ENCODE measurements around the gene HIP1R.
A peak's percentile ranks its signal among the peaks of the same experiment; 100 is the strongest.

Gene HIP1R

DNA sequence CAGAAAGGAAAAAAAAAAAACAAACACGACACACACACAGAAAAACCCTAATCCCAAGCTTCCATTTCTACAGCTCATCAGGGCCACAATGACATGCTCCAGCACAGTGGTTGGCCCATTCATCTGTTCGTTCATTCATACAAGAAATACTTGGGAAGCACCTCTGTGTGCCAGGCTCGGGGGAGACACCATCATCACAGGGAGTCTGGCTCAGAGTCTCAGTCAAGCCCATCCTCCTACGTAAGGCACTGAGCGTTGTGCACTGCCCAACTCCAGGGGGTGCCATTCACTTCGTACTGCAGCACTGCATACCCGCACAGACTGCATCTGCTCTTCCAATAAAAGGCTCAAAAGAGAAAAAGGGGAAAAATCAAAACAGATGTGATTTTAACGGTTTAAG lies 45.4 kb downstream of the HIP1R start:
- DNase-seq (ENCODE audit: low read depth, low spot score) = peak; percentile 67
- H3K4me3 ChIP-seq (ENCODE audit: low read depth, low read length) = no peak overlapping the region
- in situ Hi-C loops (cut with HindIII; ENCODE audit: low sequenced_read_pairs) = no loop called here
- TF ChIP-seq, protein P1, sequence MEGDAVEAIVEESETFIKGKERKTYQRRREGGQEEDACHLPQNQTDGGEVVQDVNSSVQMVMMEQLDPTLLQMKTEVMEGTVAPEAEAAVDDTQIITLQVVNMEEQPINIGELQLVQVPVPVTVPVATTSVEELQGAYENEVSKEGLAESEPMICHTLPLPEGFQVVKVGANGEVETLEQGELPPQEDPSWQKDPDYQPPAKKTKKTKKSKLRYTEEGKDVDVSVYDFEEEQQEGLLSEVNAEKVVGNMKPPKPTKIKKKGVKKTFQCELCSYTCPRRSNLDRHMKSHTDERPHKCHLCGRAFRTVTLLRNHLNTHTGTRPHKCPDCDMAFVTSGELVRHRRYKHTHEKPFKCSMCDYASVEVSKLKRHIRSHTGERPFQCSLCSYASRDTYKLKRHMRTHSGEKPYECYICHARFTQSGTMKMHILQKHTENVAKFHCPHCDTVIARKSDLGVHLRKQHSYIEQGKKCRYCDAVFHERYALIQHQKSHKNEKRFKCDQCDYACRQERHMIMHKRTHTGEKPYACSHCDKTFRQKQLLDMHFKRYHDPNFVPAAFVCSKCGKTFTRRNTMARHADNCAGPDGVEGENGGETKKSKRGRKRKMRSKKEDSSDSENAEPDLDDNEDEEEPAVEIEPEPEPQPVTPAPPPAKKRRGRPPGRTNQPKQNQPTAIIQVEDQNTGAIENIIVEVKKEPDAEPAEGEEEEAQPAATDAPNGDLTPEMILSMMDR (IDR thresholded peaks at IDR 0.05; ENCODE audit: low read depth, low read length) = peak; percentile 65

DNA sequence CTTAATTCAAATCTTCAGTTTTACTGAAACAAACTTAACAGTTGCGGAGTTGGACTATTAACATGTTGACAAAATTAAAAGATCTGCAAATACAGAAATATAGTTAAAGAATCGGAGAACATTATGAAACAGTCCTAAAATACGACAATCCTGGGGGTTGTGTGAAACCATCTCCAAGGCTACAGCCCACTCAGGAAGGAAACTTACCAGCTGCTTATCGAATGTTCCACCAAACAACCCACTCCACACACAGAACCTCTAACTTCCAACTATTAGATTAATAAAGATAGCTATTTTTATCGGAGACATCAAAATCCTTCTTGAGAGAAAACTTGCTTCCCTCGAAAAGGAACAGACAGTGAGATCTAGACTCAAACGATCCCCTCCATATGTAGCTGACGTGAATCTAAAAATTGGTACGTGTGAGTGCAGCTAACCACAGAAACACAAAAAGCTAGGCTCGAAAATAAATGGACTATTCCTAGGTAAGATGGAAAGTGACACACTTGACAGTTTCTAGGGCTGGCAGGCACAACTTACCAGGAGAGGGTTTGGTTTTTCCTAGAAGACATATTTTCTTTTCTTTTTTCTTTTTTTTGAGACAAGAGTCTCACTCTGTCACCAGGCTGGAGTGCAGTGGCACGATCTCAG lies 47.8 kb downstream of the HIP1R start:
- DNase-seq (ENCODE audit: low read depth, low spot score) = no peak
- in situ Hi-C loops (cut with HindIII; ENCODE audit: low sequenced_read_pairs) = no loop called here
- H3K4me3 ChIP-seq (ENCODE audit: low read depth, low read length) = no peak overlapping the region
- TF ChIP-seq, protein P1 (IDR thresholded peaks at IDR 0.05; ENCODE audit: low read depth, low read length) = no peak

GRCh38 chr12:122884091-122884826 lies 49.0 kb downstream of the HIP1R start:
- DNase-seq (ENCODE audit: low read depth, low spot score) = no peak
- TF ChIP-seq, protein P1 (IDR thresholded peaks at IDR 0.05; ENCODE audit: low read depth, low read length) = no peak
- in situ Hi-C loops (cut with HindIII; ENCODE audit: low sequenced_read_pairs) = no loop called here
- no peak overlapping the region for H3K4me3 ChIP-seq (ENCODE audit: low read depth, low read length)

- TF ChIP-seq, protein P1 (IDR thresholded peaks at IDR 0.05; ENCODE audit: low read depth, low read length) = no peak
- H3K4me3 ChIP-seq (ENCODE audit: low read depth, low read length) = no peak overlapping the region
- no peak for DNase-seq (ENCODE audit: low read depth, low spot score)
- in situ Hi-C loops (cut with HindIII; ENCODE audit: low sequenced_read_pairs) = no loop called here
Observed at GRCh38 chr12:122884860-122885259, 49.6 kb downstream of the HIP1R start.

GRCh38 chr12:122886161-122886560 lies 50.9 kb downstream of the HIP1R start:
- in situ Hi-C loops (cut with HindIII; ENCODE audit: low sequenced_read_pairs) = no loop called here
- TF ChIP-seq, protein P1 (IDR thresholded peaks at IDR 0.05; ENCODE audit: low read depth, low read length) = no peak
- no peak overlapping the region for H3K4me3 ChIP-seq (ENCODE audit: low read depth, low read length)
- DNase-seq (ENCODE audit: low read depth, low spot score) = no peak

DNA sequence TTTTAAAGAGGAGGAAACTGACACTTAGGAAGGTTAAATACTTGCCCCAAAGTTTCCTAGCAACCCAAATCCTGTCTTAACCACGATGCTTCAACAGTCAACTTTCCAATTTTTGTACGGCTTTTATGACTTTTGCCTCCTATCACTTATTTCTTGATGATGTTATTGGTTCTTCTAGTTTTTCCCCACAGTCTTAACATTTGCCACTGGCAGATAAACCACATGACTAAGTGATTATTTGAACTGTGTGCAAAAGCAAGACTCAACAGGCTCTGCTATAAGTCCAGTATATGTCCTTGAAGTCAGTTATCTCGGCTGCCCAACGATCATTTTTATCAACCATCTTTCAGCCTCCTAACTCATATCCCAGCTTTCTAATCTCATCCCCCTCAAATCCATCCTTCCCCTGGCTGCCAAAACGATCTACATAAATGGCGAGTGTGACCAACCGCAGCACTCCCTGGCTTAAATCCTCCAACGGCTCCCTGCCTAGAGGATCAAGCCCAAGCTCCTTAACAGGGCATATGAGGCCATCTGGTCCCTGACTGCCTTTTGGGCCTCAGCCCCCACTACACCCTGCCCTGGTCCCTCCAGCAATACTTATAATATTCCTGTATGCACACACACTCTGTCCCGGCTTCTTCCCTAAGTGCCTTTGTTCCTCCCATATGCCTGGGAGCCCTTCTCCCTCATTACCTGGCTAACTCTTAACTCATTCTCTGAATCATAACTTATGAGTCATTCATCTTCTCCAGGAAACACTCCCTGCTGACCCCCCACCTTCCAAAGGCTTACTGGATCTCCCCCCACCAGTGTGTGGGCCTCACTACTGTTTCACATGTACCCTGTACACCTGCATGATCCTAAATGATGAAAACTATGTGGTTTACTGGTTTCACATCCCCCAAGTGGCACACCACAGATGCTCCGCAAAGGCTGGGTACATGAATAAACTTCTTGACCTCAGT lies 51.9 kb downstream of the HIP1R start:
- no peak overlapping the region for H3K4me3 ChIP-seq (ENCODE audit: low read depth, low read length)
- TF ChIP-seq, protein P1 (IDR thresholded peaks at IDR 0.05; ENCODE audit: low read depth, low read length) = no peak
- in situ Hi-C loops (cut with HindIII; ENCODE audit: low sequenced_read_pairs) = no loop called here

More for the DNA sequence above, 51.9 kb downstream of the HIP1R start:
- DNase-seq (ENCODE audit: low read depth, low spot score) = peak; percentile 73
